Smooth muscle cell (in vitro differentiated cells): ENCODE data around the gene CHD5. TPM values are rescaled to one million over a fixed set of nuclear protein-coding genes. Genes with fewer than 3 reads are reported as not detected.

ENCODE experiments used
- DNase-seq: peaks from one replicate; lab custom pipeline; 2025; ENCODE audit not compliant: unreplicated experiment; lab: John Stamatoyannopoulos, UW
- H2AFZ ChIP-seq: fragments of 200-600 bp; sonication (generic); 2 replicates; pipeline ENCODE4 v1.6.0; 2016; ENCODE audit warnings: antibody characterized with exemption, low read depth, mild to moderate bottlenecking
- H3F3A ChIP-seq: fragments of 200-600 bp; sonication (generic); 2 replicates; pipeline ENCODE4 v1.6.0; 2017; ENCODE audit warnings: antibody characterized with exemption, low read depth
- H3K27ac ChIP-seq: fragments of 200-600 bp; sonication (generic); 2 replicates; pipeline ENCODE4 v1.5.1; 2016; ENCODE audit warnings: low read depth, mild to moderate bottlenecking
- H3K27me3 ChIP-seq: fragments of 200-600 bp; sonication (generic); 2 replicates; pipeline ENCODE4 v1.6.1; 2016; ENCODE audit warnings: low read depth, mild to moderate bottlenecking
- H3K36me3 ChIP-seq: fragments of 200-600 bp; sonication (generic); 2 replicates; pipeline ENCODE4 v1.5.1; 2016; ENCODE audit warnings: low read depth
- H3K4me1 ChIP-seq: fragments of 200-600 bp; sonication (generic); 2 replicates; pipeline ENCODE4 v1.5.1; 2016; ENCODE audit warnings: low read depth
- H3K4me2 ChIP-seq: fragments of 200-600 bp; sonication (generic); 2 replicates; pipeline ENCODE4 v1.6.0; 2016; ENCODE audit warnings: mild to moderate bottlenecking
- H3K4me3 ChIP-seq: fragments of 200-600 bp; sonication (generic); 2 replicates; pipeline ENCODE4 v1.5.1; 2016; ENCODE audit warnings: mild to moderate bottlenecking
- H3K79me2 ChIP-seq: fragments of 200-600 bp; sonication (generic); 2 replicates; pipeline ENCODE4 v1.6.0; 2016; ENCODE audit warnings: low read depth, mild to moderate bottlenecking
- H3K9ac ChIP-seq: fragments of 200-600 bp; sonication (generic); 2 replicates; pipeline ENCODE4 v1.6.0; 2016; ENCODE audit warnings: low read depth
- H3K9me3 ChIP-seq: fragments of 200-600 bp; sonication (generic); replicated peaks from 2 replicates; pipeline ENCODE4 v1.5.1; 2016; ENCODE audit warnings: low read depth
- H4K20me1 ChIP-seq: fragments of 200-600 bp; sonication (generic); 2 replicates; pipeline ENCODE4 v1.6.0; 2016; ENCODE audit warnings: low read depth
- WGBS: methylation state at CpG from one replicate; pipeline ENCODE4 v1.1.7; 2016; ENCODE audit warnings: low lambda C conversion rate; 5-methylcytosine and 5-hydroxymethylcytosine counted together
- polyA plus RNA-seq: library from polyadenylated mRNA; unstranded; fragments of >200 nt; fragmentation: Nextera tagmentation; extraction: Ambion mirVana; gene quantifications from 2 replicates; pipeline ENCODE4 v1.2.1, GENCODE V29; 2016
- total RNA-seq: library from RNA; depleted of rRNA; stranded (reverse); fragments of >200 nt; gene quantifications from 2 replicates; pipeline ENCODE4 v1.2.3, GENCODE V29; 2014
- TF ChIP-seq, protein P1 (sequence below): fragments of 200-600 bp; sonication (generic); IDR thresholded peaks from 2 replicates; pipeline ENCODE4 v1.5.1; 2017; ENCODE audit warnings: borderline replicate concordance, mild to moderate bottlenecking, antibody characterized with exemption; ENCODE audit not compliant: insufficient read depth, poor library complexity, severe bottlenecking

Gene CHD5
- total and polyA plus RNA-seq, 2 experiments from 2014 or later = 0.40 TPM; not detected in 1

DNA sequence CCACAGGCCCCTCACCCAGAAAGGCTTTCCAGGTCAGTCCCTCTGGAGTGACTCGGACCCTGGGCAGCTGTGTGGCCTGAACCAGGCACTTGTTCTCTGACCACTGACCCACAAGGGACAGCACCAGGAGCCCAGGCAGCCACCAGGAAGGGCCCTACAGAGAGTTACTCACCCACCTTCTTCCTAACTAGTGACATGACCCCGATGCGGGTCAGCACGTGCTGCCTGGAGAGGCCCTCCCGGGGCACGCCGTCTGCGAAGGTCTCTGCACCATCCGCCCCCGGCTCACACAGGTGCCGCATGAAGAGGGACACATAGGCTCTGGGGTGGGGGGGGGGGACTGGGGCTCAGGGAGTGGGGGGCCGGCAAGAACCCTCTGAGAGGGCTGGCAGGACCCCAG, 55.8 kb downstream of the CHD5 start:
- Histone ChIP-seq H3K27me3 (no peaks in the 10 kb centered on the region), H2AFZ (no peak overlapping the region), H3K9me3 (no peaks in the 10 kb centered on the region), H3F3A (no peaks in the 10 kb centered on the region), H3K27ac (no peak overlapping the region), H3K4me2 (no peak overlapping the region), H3K79me2 (no peaks in the 10 kb centered on the region), H3K9ac (no peak overlapping the region), H4K20me1 (no peaks in the 10 kb centered on the region), H3K4me1 (no peaks in the 10 kb centered on the region), H3K4me3 (no peak overlapping the region), H3K36me3 (no peaks in the 10 kb centered on the region)
- 94% methylated on average over 12 of the region's 12 CpGs for WGBS
- TF ChIP-seq, protein P1, sequence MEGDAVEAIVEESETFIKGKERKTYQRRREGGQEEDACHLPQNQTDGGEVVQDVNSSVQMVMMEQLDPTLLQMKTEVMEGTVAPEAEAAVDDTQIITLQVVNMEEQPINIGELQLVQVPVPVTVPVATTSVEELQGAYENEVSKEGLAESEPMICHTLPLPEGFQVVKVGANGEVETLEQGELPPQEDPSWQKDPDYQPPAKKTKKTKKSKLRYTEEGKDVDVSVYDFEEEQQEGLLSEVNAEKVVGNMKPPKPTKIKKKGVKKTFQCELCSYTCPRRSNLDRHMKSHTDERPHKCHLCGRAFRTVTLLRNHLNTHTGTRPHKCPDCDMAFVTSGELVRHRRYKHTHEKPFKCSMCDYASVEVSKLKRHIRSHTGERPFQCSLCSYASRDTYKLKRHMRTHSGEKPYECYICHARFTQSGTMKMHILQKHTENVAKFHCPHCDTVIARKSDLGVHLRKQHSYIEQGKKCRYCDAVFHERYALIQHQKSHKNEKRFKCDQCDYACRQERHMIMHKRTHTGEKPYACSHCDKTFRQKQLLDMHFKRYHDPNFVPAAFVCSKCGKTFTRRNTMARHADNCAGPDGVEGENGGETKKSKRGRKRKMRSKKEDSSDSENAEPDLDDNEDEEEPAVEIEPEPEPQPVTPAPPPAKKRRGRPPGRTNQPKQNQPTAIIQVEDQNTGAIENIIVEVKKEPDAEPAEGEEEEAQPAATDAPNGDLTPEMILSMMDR = no peak
- no peak for DNase-seq

DNA sequence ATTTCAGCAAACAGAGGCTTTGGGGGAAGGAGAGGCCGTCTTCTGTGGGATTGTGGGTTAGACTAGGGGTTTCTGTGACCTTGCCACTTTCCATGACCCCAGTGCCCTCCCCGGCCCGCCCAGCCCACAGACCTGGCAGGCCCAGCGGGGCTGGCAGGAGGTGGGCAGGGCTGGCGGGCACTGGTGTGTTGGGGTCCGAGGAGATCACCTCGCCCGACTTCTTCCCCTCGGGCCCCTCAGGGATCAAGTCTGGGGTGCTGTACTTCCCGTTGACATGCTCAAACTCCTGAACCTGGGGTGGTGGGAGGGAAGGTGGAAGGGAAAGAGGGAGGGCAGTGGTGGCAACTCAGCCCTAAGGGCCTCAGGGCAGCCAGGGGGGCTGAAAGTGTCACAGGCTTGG, 56.3 kb downstream of the CHD5 start:
- no peak for DNase-seq
- no peaks in the 10 kb centered on the region for H3K79me2 ChIP-seq
- H3K4me2 ChIP-seq = no peak overlapping the region
- H3K4me1 ChIP-seq = no peaks in the 10 kb centered on the region
- 88% methylated on average over 5 of the region's 10 CpGs for WGBS
- TF ChIP-seq, protein P1 = no peak
- H3K9ac ChIP-seq = no peak overlapping the region
- H3K9me3 ChIP-seq = no peaks in the 10 kb centered on the region
- no peak overlapping the region for H3K27ac ChIP-seq
- no peak overlapping the region for H3K4me3 ChIP-seq
- no peaks in the 10 kb centered on the region for H3K36me3 ChIP-seq
- no peak overlapping the region for H2AFZ ChIP-seq
- H4K20me1 ChIP-seq = no peaks in the 10 kb centered on the region
- H3F3A ChIP-seq = no peaks in the 10 kb centered on the region
- H3K27me3 ChIP-seq = no peaks in the 10 kb centered on the region

DNA sequence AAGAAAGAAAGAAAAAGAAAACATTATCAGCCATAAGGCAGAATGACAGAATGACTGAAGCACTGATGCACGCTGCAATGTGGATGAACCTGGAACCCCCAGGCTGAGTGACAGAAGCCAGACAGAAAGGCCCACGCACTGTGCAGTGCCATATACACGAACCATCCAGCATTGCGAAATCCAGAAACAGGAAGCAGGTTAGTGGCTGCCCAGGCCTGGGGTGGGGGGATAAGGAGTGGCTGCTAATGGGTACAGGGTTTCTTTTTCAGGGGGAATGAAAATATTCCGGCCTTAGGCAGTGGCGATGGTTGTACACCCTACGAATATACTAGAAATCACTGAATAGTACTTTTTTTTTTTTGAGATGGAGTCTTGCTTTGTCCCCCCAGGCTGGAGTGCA, 57.0 kb downstream of the CHD5 start:
- H2AFZ ChIP-seq = no peak overlapping the region
- no peaks in the 10 kb centered on the region for H3K27me3 ChIP-seq
- no peaks in the 10 kb centered on the region for H3K4me1 ChIP-seq
- H3K79me2 ChIP-seq = no peaks in the 10 kb centered on the region
- no peak overlapping the region for H3K4me3 ChIP-seq
- no peak overlapping the region for H3K9ac ChIP-seq
- H3K27ac ChIP-seq = no peak overlapping the region
- no peak for DNase-seq
- WGBS = 80% methylated on average over 7 of the region's 7 CpGs
- H3K9me3 ChIP-seq = no peaks in the 10 kb centered on the region
- H3K36me3 ChIP-seq = no peaks in the 10 kb centered on the region
- TF ChIP-seq, protein P1 = no peak
- H3F3A ChIP-seq = no peaks in the 10 kb centered on the region
- H4K20me1 ChIP-seq = no peaks in the 10 kb centered on the region
- H3K4me2 ChIP-seq = no peak overlapping the region

DNA sequence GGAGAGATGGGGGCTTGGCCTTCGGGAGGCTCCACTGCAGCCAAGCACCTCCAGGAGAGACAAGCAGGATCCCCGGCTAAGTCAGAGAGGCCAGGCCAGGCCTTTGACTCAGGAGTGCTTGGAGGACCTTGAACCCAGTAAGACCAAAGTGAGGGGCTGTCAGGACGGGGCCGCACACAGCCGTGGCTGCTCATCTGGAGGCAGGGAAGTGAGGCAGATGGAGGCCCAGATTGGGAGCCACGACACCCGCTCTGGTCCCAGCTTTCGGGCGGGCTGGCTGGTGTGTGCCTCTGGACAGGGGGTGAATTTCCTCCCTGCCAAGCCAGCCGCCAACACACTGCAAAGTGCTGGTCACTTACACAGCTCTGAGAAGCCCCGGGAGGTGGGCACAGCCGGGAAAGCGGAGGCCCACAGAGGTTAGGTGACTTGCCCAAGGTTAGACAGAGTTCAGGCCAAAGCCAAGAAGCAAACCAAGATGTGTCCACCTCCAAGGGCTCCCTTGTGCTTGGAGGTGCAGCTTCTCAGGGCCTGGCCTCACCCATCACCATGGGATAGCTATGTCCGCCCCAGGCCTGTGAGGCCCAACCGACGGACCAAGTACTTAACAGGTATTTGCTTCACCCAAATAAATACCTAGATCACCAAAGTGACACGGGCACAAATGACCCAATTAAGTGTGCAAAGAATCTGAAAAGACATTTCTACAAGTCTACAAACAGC, 58.3 kb downstream of the CHD5 start:
- Histone ChIP-seq H3K4me2 (no peak overlapping the region), H3K4me1 (no peaks in the 10 kb centered on the region), H2AFZ (no peak overlapping the region), H3K79me2 (no peaks in the 10 kb centered on the region), H3K9ac (no peak overlapping the region), H3F3A (no peaks in the 10 kb centered on the region), H3K36me3 (no peaks in the 10 kb centered on the region), H3K27me3 (no peaks in the 10 kb centered on the region), H3K9me3 (no peaks in the 10 kb centered on the region), H3K4me3 (no peak overlapping the region), H3K27ac (no peak overlapping the region), H4K20me1 (no peaks in the 10 kb centered on the region)
- TF ChIP-seq, protein P1 = no peak
- 92% methylated on average over 17 of the region's 17 CpGs for WGBS
- DNase-seq = no peak
